HG03196 (cell line): ENCODE results near the gene ANKRD39.
"Not testable (repeated sequence)": the region's sequence is repeated elsewhere in the genome, so short reads cannot be mapped to it uniquely, and the experiment has no call there.

Source experiments
- ATAC-seq: cut with Tn5 transposase; IDR thresholded peaks from one replicate; pipeline ENCODE4 v1.9.1; 2021; ENCODE audit not compliant: unreplicated experiment

Gene ANKRD39

DNA sequence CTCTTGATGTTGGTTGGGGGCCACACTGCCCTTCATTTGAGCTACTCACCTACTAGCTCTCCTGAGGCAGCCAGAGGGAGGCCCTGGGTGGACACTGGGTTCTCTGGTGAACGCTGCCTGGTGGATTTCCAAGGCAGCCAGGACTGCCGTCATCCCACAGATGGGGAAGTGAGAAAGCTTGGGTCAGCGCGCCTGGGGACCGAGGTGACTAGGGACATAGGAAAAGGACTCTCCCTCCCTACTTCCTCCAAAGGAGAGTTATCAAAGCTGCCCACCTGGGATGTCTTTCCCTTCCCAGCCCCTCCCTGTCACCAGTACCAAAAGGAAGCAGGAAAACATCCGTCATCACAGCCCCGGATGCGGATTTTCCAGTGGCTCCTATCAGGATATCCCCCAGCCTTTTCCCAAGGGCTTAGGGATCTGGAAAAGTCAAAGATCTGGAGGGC is 15.9 kb upstream of the ANKRD39 start:
- no peak for ATAC-seq

DNA sequence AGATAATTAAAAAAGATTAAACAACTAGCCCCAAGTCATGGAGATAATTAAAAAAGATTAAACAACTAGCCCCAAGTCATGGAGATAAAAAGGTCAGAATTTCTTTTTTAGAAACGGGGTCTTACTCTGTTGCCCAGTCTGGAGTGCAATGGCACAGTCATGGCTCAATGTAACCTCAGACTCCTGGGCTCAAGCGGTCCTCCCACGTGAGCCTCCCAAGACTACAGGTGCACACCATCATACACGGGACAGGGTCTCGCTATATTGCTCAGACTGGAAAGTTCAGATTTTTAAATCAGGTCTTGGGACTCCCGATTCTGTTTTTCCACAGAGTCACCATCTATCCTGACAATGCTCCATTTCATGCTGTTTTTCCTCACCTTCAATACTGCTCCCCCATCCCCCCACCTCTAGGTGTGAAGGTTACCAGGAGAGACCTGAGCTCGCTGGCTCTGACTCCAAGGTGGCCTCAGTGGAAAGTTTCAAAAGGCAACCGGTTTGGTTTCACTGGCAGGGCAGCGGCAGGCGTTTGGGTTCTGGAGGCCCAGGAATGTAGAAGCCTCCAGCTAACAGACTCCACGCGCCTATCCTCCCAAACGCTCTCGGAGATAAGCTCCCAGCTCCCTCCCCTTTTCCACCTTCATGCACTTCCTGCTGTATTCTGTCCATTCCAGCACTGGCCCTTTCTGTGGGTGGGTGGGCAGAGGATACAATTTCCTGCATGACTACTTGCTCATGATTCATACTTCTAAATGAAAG is 15.0 kb upstream of the ANKRD39 start:
- no peak for ATAC-seq

DNA sequence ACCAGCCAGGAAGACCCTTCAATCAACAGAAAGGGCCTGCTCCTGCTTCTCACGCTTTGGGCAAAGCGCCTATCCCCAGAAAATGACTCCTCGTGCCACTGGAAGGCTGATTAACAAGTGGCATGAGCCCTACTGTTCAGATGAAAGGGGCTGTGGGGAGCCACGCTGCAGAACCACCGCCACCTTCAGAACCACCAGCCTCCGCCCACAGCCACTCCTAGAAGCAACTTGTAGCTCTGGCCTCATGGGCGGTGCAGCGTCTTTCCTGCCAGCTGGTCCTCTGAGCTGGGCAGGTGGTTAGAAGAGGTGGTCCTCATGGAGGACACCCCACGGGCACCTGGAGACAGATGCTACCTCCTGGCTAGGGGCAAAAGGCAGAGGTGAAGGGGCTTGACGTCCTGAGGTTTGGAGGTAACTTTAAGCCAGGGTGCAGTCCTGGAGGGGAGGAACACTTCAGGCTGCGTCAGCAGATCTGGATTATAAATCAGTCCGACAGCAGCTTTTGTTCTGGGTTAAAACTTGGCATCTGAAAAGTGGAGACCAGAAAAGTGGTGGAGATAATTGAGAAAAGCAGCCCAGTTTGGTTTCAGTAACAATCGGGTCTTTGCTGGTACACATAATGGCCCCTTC is 12.9 kb upstream of the ANKRD39 start:
- no peak for ATAC-seq

DNA sequence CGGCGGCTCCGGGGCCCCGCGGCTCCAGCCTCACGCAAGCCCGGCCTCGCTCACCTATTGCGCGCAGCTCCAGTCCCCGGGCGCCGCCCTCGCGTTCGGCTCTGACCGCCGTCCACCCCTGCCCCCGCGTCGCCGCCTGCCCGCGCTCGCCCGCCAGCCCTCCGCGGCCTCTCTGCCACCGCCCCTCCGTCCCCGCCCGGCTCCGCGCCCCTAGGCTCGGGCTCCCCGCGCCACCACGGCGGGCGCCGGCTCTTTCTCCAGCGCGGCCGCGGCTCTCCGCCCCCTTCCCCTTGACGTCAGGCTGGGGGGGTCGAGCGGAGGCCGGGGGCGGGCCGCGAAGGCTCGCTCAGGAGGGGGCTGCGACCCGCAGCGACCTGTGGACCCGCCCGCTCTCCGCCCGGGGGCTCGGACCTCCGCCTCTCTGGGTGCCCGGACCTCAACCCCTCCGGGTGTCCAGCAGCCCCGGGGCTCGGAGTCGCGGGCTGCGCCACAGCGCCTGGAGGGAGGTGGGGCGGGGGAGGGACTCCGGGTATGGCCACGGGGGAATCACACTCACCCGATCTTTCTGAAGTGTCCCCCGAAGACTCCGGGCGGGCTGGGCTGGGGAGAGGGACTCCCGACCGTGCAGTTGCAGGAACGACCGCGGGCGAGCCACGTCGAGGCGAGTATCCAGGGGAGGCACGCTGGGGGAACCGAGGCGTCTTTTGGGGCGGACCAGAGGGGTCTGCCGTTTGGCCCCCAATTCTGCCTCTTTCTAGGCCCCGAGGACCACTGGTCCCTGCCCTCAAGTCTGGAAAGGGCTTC is 12.2 kb upstream of the ANKRD39 start, which contains the start of gene SEMA4C:
Gene SEMA4C, minus strand, starts transcription at position 259 of the 804 bp plus-strand sequence. CDS start 2,194 bp downstream, outside the sequence.
- no peak for ATAC-seq

DNA sequence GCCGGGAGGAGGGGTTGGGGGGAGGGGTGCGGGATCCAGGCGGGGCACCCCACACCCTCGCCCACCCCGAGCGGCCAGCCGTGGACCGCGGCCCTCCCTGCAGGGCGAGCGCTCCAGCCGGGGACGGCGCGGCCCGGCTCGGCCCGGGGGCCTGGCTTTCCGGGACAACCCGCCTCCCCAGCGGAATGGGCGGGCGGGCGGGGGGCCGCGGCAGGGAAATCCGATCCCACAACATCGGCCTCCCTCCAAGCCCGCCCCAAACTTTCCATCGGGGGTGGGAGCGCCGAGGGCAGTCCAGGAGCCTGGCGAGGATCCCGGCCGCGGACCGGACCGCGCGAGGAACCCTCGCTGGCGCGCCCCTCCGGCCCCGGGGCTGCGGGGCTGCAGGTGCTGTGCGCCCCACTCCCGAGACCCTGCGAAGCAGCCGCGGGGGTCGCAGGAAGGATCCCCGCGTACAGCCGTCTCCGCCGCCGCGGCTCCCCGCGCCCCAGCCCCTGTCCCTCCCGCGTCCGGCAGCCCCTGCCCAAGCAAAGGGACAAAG is 11.5 kb upstream of the ANKRD39 start:
- ATAC-seq, result no peak

DNA sequence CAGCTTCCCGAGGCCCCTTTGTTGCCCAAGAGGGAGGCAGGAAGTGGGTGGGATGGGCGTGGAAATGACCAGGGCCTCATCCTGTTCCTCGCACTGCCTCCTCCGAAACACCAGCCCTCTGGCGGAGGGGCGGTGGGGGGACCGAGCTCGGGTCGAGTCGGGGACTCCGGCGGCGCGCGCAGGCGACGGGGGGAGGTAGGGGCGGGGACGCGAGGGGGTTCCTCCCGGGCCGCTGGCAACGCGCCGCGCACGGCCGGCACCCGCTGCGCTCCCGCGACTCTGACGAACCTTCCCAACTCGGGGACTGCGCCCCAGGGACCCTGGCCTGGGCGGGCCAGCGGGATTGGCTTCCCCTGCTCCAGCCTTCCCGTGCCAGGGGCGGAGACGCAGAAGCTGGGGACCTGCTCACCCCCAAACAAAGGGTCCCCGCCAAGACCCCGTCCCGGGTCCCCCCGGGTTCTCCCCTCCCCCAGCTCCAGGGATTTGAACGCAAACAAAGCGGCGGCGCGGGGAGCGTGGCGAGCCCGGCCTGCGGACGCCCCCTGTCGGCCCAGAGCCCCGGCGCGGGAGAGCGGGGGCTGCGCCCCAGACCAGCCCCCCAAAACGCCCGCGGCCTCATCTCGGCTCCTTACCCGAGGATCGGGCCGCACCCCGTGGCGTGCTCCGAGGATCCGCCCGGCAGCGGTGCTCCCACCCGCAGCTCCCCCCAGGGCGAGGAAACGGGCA is 10.9 kb upstream of the ANKRD39 start:
- no peak for ATAC-seq

DNA sequence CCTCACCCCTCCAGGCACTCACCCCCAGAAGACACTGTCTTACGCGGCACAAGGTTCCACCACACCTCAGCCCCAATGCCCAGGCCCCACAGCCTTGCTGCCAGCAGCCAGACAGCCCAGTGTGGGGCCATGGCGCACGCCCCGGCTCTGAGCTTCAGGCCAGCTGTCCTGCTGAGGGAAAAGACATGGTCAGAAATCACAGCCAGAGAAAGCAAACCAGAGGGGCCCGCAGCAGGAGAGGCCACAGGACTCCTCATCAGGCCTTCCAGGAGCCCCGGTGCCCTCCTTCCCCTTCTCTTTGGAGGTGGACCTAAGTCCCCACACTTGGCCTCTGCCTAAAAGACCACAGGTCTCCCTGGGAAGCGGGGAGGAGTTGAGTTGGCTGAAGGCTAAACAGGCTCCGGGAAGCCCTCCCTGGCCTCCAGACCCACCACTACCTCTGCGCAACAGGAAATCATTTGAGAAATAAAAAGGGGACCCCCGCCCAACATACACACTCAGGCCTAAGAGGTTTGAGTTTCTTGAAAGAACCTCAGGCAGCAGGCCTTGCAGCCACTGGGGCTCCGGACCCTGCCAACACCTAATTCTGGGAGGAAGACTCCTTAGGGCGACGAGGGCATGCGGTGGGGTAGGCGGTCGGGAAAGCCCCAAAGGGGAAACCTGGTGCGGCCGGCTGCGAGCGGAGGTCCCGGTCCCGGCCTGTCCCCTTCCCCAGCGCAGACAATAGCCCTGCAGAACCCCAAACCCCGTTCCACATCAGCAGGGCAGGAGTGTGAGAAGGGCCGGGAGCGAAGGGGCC is 10.1 kb upstream of the ANKRD39 start:
- no peak for ATAC-seq

DNA sequence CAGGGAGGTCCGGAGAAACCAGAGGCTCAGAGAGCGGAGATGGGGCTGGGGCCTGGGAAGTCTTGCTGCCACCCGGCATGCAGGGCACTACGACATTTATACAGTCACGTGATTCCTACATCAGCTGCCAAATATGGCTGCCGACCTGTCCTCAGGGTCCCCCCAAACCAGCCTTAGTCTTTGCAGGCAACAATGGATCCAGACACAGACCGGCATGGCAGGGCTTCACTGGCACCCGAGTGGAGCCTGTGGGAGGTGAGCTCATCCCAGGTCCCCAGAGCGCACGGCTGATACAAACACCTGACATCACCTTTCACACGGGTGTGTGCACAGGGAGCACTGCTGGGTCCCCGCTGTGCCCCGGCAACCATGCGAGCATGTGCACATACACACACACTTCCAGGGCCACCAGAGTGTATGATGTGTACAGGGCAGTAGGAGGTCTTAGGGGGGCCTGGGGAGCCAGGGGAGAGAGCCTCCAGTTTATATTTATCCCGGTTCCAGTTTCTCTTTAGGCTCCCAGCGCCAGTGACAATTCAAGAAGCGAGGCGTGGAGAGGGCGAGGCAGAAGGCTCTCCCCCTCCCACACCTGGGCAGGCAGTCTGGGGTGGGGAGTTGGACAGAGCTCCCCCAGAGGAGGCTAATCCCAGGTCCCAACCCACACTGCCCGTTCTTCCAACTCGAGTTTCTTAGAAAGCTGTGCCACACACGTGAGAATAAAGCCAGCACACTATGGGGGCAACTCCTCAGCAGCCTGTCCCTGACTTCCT is 9.4 kb upstream of the ANKRD39 start:
- ATAC-seq, result no peak

DNA sequence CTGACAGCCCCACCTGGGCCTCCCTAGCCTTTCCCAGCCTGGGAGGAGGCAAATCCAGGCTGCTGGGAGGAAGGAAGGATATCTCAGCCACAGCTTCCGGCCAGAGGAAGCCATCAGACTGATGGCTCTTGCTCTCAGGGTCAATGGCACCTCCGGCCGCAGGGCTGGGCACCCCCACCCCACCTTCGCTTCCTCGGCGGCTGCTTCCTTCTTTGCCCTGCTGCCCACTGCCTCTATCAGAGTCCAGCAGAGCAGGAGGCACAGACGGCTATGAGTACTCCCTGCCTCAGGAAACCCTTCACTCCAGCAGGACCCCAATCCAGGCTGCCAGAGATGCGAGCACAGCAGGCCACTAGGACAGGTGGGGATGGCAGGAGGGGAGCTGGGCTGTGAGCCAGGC is 8.8 kb upstream of the ANKRD39 start:
- ATAC-seq, result no peak

DNA sequence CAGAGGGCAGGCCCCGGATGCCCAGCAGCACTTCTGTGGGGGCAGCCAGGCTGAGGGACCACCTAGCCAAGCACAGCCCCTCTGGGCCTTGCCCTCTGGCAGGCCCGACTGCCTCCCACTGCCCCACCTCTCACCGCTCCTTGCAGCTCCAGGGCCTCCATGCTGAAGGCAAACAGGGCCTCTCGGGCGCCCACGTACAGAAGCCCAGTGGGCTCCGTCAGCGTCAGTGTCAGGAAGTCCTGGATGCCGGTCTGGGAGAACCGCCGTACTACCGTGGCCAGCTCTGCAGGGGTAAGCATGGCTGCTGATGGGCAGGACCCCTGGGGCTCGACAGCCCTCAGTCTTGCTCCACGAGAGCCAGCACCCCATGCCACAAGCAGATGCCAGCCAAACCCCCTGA is 8.3 kb upstream of the ANKRD39 start:
- no peak for ATAC-seq

DNA sequence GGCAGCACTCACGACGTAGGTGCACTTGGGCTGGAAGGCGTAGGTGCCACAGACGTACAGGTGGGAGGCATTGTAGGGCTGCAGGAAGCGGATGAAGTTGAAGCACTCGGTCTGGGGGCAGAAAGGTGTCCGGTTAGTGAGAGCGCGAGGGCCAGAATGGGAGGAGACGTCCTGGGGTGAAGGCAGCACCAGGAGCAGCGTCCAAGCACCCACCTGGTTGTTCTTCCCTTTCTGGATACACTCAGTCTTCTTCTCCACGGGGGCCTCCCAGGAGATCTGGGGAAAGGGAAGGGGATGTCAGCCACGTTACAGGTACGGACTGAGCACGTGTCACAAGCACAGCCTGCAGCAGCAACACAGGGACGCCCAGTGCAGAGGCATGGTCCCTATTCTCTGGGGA is 7.8 kb upstream of the ANKRD39 start:
- no peak for ATAC-seq

DNA sequence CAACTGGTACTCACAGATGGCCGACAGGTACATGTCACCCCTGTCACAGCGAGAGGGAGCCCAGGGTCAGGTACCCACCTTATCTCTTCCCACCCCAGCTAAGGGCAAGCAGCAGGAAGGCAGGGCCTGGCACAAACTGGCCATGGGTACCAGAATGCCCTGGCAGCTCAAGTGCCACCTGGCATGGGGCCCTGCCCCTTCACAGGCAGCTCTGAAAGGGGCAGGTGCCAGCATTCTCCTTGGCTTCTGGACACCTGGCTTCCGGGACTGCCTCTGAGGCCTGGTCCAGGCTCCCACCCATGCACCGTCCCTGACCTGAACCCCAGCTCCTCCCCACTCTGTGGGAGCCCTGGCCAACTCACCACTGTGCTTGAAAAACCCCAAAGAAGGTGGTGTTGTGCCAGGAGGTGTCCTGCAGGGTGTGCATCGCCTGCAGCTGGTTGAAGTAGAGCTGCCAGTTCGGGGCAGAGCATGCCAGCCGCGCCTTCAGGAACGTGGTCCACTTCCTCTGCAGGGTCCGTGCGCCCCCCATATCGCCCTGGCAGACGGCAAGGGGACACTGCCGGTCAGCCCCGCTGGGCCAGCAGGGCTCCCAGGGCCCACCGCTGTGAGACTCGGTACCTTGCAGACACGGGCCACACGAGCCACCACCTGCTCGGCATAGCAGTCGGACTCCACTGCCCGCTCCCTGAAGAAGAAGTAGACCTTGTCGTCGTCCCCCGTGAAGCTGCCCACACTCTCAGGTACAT is 6.7 kb upstream of the ANKRD39 start:
- ATAC-seq, result no peak

DNA sequence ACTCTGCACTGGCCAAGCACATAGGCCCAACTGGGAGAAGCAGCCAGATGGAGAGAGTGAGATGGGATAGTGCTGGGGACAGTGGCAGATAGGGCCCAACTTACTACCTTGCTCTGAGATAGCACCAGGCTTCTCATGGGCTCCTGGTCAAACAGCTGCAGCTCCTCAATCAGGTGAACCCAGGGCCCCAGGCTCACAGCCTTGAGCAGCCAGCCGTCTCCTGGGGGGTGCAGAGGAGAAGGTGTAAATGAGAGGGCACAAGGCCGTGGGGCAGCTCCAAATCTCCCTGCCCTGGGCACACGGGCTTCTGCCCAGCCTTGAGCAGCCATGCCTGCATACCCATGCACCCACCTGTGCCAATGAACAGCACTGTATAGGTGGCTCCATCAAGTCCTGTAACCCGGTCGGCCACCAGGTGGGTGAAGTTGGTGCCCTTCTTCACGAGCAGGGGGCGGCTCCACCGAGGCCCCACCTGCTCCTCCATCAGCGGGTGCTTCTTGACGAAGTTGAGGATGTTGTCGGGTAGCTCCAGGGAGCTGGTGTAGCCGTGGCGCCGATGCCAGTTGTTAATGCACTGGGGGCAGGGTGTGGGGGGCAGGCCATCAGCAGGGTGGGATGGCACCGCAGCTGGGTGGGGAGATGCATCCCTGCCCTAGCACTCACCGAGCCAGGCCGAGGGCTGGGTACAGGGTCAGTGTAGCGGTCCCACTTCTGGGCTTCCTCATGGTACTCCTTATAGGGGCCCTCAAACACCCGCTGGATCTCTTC is 5.9 kb upstream of the ANKRD39 start:
- ATAC-seq, result no peak

DNA sequence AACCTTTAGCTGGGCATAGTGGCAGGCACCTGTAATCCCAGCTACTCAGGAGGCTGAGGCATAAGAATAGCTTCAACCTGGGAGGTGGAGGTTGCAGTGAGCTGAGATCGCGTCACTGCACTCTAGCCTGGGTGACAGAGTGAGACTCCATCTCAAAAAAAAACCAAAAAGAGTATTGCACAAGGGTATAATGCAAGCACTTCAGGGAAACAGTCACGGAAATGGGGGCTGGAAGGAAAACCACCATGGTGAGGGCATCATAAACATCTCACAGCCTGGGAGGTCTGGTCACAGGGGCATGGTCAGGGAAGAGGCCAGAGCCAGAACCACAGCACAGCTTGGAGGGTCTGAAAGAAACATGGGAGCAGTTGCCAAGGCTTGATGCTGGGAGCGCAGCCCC is 5.2 kb upstream of the ANKRD39 start:
- not testable (repeated sequence) for ATAC-seq

DNA sequence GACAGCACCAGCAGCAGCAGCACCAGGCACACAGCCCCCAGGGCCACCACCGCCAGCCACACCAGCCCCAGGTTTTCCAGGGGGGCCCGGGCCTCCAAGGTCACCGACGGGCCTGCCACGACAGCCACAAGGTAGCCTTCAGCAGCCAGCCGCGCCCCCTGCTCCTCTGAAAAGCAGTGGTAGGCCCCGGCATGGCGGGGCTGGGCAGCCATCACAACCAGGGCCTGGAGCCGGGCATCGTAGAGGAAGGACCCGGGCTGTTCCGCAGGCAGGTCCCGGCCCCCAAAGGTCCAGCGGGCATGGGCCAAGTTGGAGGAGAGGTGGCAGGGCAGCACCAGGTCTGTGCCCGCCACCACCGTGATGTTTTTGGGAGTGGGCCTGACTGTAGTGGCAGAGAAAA is 3.3 kb upstream of the ANKRD39 start:
- no peak for ATAC-seq

DNA sequence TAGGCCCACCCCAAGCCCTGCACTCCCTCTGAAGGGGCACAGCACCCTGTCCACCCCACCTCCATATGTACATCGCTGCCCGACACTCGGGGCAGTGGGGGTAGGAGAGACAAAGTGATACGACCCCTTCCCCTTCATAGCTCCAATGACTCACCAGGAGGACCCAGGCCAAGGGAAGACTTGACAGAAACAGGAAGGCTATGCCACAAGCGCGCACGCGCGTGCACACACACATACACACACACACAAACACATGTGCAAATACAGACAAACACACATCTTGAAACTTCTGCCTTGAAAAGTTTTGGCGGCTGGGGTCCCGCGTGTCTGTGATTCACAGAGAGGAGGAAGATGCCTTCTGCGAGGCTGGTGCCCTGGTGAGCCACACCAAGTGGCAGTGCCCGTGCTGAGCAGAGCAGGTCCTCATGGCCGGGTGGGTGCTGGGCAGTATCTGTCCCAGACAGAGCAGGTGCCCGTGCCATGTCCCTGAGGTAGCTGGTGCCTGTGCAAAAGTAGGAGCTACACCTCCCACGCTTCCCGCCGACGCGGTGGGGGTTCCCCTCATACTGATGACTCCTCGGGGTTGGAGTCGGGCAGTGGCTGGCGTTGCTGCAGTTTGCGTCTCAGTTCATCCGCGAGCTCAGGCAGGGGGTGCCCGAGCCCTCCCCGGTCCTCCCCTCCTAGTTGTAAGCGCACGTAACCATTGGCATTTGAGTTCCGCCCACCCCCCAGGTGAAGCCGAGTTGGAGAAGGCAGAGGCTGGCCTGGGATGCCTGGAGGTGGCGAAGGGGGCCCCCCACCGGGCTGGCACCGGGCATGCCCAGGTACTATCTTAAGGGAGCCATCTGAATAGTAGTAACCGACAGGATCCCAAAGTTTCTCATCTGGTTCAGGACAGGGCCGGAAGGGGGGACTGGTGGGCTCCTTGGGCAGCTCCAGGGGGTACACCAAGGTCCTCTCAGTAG is 2.5 kb upstream of the ANKRD39 start:
- ATAC-seq, result no peak

DNA sequence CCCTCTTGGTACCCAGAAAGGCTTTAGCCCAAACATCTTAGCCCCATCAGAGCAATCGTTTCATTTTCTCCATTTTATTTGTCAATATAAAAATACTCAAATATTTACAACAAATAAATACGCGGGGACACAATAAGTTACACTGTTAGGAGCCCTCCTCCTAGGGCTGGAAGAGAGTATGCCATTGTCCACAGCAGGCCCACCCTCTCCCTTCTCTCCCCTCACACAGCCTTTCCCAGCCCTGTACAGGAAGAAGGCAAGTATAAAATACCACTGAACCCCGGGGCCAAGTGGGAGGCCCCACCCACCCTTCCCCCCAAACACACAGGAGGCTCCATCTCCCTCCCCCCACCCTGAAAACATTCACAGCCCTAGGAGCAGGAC is 1.9 kb upstream of the ANKRD39 start:
- no peak for ATAC-seq
